ENCODE measurements around the gene CST3.
"Not testable (repeated sequence)": the region's sequence is repeated elsewhere in the genome, so short reads cannot be mapped to it uniquely, and the experiment has no call there.

CST3 gene

DNA sequence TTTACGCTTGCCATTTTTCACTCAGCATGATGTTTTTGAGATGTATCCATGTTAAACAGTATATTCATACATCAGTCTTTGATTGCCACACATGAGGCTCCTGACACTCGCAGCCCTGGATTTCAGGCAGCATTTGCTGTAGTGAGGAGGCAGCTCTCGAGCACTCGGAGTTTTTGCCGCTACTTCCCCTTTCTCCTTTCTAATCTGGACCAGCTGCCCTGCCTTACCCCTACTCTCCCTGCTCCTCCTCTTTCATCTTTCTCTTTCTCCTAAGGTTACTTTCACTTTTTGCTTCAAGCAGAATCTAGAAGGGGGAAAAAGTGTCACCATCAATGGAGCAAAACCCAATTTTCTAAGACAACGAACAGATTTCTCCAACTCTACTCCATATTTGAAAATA is 5.9 kb upstream of the CST3 start:
- DNase-seq (ENCODE audit: low read depth in 2 of 2) = no peak

DNA sequence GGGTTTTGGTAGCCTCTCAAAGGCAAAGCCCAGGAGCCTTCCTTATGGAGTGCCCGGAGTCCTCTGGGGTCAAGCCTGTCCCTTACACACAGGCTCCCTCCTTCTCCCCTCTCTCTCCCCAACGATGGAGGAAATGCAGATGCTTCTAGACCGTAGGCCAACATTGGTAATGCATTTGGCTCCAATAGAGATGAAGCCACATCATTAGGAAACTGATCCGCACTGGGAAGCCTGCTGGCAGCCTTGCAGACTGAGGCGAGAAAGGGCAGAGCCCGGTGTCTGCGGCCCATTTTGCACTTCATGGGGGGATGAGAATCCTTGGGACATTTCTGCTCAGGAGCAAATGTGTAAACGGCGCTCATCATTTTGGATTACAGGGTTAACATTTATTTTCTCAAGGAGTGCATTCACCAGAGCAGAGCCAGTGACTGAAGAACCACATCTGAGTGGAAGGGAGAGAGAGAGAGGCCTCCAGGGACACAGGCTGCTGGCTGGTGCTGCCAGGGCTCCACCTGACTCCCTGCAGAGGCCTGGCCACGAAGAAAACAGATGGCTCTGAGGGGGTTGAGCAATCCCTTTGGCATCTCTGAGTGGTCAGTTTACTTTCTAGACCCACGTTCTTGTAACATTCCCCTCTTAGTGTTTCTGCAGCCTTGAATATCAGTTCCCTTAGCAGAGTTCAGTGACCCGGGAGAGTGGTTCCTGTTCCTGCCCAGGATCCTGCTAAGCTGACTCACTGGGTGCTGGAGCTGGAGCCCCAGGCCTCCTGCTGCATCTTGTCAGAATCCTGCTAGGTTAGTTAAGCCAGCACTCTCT is 4.4 kb upstream of the CST3 start:
- no peak for DNase-seq (ENCODE audit: low read depth in 2 of 2)

DNA sequence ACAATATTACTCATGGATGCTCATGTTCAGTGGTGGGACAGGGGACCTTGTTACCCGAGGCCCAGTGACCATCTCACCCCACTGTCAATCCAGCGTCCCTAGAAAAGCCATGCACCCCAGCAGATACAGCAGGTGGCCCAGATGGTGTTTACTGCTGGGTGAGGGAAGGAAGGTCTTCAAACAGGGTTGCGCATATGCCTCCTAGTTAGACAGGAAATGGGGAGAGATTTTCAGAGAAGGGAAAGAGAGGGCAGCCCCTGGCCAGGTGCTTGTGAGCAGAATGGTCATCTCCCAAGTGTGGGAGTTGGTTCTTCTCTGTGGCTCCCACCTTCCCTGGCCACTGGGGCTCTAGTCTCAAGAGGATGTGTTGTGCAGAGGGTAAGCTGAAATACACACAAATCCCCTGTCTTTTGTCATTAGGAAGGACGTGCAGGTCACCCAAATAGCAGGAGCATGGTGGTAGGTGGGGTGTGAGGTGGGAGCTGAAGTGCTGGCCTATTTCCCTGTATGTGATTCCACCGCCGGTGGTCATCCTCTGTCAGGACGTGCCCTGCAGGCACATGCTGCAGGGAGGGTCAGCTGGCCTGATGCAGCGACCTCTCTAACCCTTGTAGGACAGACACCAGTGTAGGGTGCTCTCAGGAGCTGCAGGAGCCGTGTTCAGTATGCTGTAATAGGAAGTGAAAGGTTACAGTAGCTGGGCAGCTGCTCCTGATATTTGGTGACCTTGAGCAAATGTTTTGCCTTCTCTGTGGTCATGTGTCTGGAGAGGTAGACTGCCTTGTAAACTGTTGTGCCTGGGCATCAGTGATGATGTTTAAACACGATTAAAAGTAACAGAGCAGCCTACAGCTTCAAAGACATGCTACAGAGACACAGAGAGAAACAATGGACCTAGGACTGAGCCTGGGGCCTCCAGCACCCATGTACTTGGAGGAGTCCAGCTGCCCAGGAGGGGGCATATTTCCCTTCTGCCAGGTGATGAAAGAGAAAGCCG is 3.2 kb upstream of the CST3 start:
- no peak for DNase-seq (ENCODE audit: low read depth in 2 of 2)

DNA sequence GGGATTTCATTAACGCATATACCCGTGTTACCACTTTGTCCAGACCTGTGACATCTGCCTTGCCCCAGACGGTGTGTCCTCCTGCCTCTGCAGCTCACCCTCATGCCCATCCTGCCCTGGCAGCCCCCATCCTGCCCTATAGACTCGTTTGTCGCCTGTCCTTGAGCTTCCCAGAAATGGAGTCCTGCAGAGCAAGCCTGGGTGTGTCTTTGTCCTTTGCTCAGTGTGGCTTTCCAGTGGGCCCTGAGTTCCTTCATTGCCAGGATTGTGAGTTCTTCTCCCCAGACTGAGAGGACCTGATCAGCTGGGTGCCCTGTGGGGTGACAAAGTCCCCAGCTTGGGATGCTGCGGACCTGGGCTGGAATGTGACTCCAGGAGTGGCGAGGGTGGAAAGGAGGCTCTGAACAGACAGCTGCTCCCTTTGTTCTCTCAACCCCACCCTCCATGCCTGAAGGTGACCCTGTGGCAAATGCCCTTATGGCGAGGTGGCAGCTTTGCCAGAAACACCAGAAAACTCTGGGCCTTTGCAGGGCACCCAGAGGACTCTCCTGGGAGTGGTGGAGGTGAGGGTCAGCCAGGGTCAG is 2.4 kb upstream of the CST3 start:
- no peak for DNase-seq (ENCODE audit: low read depth in 2 of 2)

GRCh38 chr20:23639490-23639958 is 1.8 kb upstream of the CST3 start:
- DNase-seq (ENCODE audit: low read depth in 2 of 2) = no peak

DNA sequence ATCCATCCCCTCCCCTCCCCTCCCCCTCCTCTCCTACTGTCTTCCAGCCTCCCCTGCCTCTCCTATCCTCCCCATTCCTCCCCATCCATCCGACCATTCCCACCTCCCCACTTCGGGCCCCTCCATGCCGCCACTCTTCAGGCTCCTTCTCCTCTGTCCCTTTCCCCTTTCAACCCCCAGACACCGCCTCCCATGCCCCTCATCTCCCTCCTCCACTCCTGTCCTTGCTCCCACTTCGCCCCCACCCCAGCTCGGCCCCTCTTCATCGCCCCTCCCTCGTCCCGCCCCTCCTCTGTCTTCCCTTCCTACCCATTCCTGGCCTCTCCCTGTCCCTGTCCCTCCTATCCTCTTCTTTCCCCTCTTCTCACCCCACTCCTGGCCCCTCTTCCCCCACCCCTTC is 554 bp upstream of the CST3 start:
- no peak for DNase-seq (ENCODE audit: low read depth in 2 of 2)

DNA sequence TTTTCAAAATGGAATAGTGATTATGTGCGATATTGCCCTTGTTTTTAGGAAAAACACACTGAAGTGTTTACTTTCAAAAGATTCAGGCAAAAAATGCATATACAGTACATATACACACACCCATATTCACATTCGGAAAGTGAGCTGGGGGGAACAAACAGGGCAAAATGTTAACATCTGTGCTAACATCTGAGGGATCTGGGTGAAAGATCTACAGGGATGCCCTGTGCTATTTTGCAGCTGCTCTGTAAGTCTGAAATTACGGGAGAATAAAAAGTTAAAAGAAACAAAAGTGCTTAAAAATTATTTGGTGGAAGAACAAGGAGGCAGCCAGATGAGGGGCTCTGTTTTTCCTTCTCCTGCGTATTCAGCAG is 860 bp downstream of the CST3 start:
- DNase-seq (ENCODE audit: low read depth in 2 of 2) = no peak

- no peak for DNase-seq (ENCODE audit: low read depth in 2 of 2)
These were observed 1.4 kb downstream of the CST3 start for GRCh38 chr20:23636182-23636907.

GRCh38 chr20:23635768-23636090 is 2.0 kb downstream of the CST3 start:
- DNase-seq (ENCODE audit: low read depth in 2 of 2) = not testable (repeated sequence)

DNA sequence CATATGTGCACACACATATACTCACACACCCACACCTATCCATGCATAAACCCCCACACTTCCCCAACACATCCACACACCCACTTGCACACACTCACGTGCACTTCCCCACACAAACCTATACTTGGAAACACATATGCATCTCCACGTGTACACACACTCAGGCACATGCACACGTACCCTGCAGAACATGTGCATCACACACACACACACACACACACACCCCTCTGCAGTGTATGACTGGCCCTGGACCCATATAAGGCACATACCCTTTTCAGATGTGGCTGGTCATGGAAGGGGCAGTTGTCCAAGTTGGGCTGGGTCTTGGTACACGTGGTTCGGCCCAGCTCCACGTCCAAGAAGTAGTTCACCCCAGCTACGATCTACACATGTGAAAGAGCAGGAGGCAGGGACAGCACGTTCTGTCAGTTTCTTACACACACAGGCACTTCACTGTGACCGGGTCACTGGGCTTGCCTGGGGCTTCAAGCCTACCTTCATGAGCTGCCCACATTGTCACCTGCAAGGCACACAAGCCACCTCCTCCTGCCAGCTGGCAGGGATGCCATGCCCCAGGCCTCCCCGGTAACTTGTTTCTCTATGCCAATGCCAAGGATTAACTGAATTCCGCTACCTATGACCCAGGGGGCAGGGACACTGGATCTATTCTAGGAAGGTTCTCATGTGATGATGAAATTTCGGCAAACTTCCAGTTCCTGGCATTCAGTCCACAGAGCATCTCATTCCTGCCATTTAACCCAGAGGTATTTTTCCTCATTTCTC is 2.6 kb downstream of the CST3 start:
- no peak for DNase-seq (ENCODE audit: low read depth in 2 of 2)

GRCh38 chr20:23634044-23634801 is 3.5 kb downstream of the CST3 start:
- DNase-seq (ENCODE audit: low read depth in 2 of 2) = no peak

- DNase-seq (ENCODE audit: low read depth in 2 of 2) = no peak
These were observed 4.8 kb downstream of the CST3 start for GRCh38 chr20:23632711-23633573.

- no peak for DNase-seq (ENCODE audit: low read depth in 2 of 2)
These were observed 5.6 kb downstream of the CST3 start for GRCh38 chr20:23631981-23632710.

- DNase-seq (ENCODE audit: low read depth in 2 of 2) = no peak
These were observed 6.4 kb downstream of the CST3 start for GRCh38 chr20:23631226-23631822.

DNA sequence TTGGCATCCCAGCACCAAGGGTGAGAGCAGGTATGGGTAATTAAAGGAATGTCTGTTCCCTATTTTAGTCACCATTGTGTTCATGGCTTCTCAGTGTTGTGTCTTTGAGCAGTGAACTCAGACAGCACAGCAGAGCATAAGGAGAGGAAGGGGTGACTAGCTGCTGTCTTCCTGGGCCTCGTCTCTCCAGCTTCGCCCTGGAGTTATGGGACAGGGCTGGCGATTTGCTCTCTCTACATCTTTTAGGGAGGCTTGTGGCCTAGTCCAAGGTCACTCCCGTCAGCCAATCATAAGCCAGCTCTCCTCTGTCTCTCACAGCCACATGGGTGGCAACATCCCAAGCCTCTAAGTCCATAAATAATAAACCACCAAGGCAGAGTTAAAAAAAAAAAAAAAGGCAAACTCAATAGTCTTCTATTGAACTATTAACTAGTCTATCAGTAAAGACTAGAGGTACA is 7.3 kb downstream of the CST3 start:
- no peak for DNase-seq (ENCODE audit: low read depth in 2 of 2)

- no peak for DNase-seq (ENCODE audit: low read depth in 2 of 2)
These were observed 8.0 kb downstream of the CST3 start for GRCh38 chr20:23629542-23630391.

GRCh38 chr20:23629017-23629541 is 8.7 kb downstream of the CST3 start:
- DNase-seq (ENCODE audit: low read depth in 2 of 2) = no peak
